Measurements from ENCODE around the gene CYP24A1.

CYP24A1 gene

GRCh38 chr20:54116550-54117235 is 57.1 kb downstream of the CYP24A1 start:
- peaks cover 3% of the 10 kb centered on the region for H3K9me3 ChIP-seq (ENCODE audit: control insufficient read depth, insufficient read depth, low read length)
- H3K4me1 ChIP-seq (ENCODE audit: insufficient read depth, low read length) = peaks cover 2% of the 10 kb centered on the region; the same call in 1 of the 2 replicates
- H3K9ac ChIP-seq (ENCODE audit: low read depth, low read length) = no peak overlapping the region
- H3K36me3 ChIP-seq (ENCODE audit: insufficient read depth, low read length) = no peaks in the 10 kb centered on the region

GRCh38 chr20:54115172-54115854 is 58.5 kb downstream of the CYP24A1 start:
- no peak overlapping the region for H3K9ac ChIP-seq (ENCODE audit: low read depth, low read length)

DNA sequence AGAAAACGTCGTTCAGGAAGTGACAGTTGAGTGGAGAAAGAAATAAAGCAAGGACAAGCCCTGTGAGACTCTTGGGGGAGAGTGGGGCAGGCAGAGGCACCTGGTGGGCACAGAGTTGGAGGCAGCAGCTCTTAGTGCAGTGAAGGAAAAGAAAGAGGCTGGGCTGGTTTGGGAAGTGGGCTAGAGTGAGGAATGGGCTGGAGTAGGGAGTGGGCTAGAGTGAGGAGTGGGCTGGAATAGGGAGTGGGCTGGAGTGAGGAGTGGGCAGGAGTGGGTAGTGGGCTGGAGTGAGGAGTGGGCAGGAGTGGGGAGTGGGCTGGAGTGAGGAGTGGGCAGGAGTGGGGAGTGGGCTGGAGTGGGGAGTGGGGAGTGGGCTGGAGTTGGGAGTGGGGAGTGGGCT is 59.7 kb downstream of the CYP24A1 start:
- Histone ChIP-seq H3K36me3 (ENCODE audit: insufficient read depth, low read length) (no peaks in the 10 kb centered on the region), H3K9me3 (ENCODE audit: control insufficient read depth, insufficient read depth, low read length) (peaks cover 3% of the 10 kb centered on the region), H3K4me1 (ENCODE audit: insufficient read depth, low read length) (no peaks in the 10 kb centered on the region), H3K9ac (ENCODE audit: low read depth, low read length) (no peak overlapping the region)

More at GRCh38 chr20:54115172-54115854, 58.5 kb downstream of the CYP24A1 start:
- Histone ChIP-seq H3K4me1 (ENCODE audit: insufficient read depth, low read length) (no peaks in the 10 kb centered on the region), H3K36me3 (ENCODE audit: insufficient read depth, low read length) (no peaks in the 10 kb centered on the region), H3K9me3 (ENCODE audit: control insufficient read depth, insufficient read depth, low read length) (peaks cover 3% of the 10 kb centered on the region)

DNA sequence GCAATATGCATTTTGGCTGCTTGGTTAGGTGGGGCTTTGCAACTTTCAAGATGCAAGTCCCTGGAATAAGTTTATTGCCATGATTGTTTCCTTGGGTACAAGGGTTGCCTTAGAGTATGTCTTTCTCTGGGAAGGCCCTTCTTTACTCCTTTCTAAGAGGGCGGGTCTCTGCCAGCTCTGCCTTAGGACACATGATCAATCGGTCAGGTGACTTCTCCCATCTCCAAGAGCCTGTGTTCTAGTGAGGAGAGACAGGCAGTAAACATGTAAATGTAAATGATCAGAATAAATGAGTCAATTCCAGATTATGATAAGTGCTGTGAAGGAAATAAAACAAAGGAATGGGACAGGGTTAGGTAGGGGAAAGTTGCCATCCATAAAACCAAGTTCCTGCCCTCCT is 60.2 kb downstream of the CYP24A1 start:
- Histone ChIP-seq H3K4me1 (ENCODE audit: insufficient read depth, low read length) (no peaks in the 10 kb centered on the region), H3K36me3 (ENCODE audit: insufficient read depth, low read length) (no peaks in the 10 kb centered on the region), H3K9me3 (ENCODE audit: control insufficient read depth, insufficient read depth, low read length) (peaks cover 3% of the 10 kb centered on the region), H3K9ac (ENCODE audit: low read depth, low read length) (no peak overlapping the region)

DNA sequence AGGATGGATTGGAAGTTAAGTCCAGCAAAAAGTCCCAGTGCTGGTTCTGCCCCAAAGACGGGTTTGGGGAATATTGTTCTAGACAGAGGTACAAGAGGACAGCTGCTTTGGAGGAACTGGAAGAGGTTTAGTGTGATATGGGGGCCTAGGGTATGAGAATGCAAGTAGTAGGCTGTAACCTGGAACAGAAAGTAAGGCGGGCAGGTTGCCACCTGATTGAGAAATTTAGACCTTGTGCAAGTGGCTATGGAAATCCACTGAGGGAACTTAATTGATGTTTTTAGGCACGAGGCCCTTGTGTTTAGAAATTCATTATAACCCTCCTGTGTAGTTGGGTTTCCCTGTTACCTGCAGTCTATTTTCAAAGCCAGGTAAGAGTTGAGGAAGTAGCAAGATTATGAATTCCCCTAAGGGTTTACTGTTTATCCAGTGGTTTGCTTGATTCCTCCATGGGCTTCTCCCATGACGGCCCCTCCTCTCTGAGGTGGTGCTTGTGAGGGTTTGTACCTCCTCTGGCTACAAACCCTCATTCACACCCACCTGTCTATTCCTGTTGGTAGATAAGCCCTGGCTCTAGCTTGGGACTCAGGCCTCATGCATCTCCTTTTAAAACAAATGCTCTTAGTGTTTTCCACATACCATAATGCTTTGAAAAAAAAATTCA is 61.4 kb downstream of the CYP24A1 start:
- Histone ChIP-seq H3K9me3 (ENCODE audit: control insufficient read depth, insufficient read depth, low read length) (peaks cover 3% of the 10 kb centered on the region), H3K9ac (ENCODE audit: low read depth, low read length) (no peak overlapping the region), H3K36me3 (ENCODE audit: insufficient read depth, low read length) (no peaks in the 10 kb centered on the region), H3K4me1 (ENCODE audit: insufficient read depth, low read length) (peaks cover 6% of the 10 kb centered on the region; the same call in 1 of the 2 replicates)

- Histone ChIP-seq H3K9me3 (ENCODE audit: control insufficient read depth, insufficient read depth, low read length) (peaks cover 3% of the 10 kb centered on the region), H3K9ac (ENCODE audit: low read depth, low read length) (no peak overlapping the region)
Measured at GRCh38 chr20:54111460-54111859, 62.3 kb downstream of the CYP24A1 start.

GRCh38 chr20:54110457-54110856 is 63.3 kb downstream of the CYP24A1 start:
- peaks cover 7% of the 10 kb centered on the region; the same call in 1 of the 2 replicates for H3K4me1 ChIP-seq (ENCODE audit: insufficient read depth, low read length)
- no peak overlapping the region for H3K9ac ChIP-seq (ENCODE audit: low read depth, low read length)
- H3K36me3 ChIP-seq (ENCODE audit: insufficient read depth, low read length) = no peaks in the 10 kb centered on the region
- H3K9me3 ChIP-seq (ENCODE audit: control insufficient read depth, insufficient read depth, low read length) = peaks cover 3% of the 10 kb centered on the region

More at GRCh38 chr20:54111460-54111859, 62.3 kb downstream of the CYP24A1 start:
- Histone ChIP-seq H3K36me3 (ENCODE audit: insufficient read depth, low read length) (no peaks in the 10 kb centered on the region), H3K4me1 (ENCODE audit: insufficient read depth, low read length) (peaks cover 7% of the 10 kb centered on the region; the same call in 1 of the 2 replicates)

DNA sequence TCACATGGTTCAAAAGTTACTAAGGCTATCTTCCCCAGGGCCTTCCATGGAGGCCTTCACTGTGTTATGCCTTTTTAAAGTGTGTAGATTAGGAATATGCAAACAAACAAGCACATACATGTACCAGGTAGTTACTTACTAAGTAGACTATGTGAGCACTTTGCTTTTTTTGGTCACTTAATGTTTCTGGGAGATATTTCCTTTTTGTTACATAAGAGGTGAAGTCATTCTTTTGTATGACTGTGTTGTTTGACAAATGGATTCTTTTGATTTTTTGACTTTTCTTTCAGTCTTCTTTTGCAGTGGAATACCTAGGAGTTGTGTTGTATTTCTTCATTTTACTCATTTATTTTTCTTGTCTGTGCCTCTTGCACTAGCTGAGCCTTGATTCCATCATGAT is 63.7 kb downstream of the CYP24A1 start:
- peaks cover 7% of the 10 kb centered on the region; the same call in 1 of the 2 replicates for H3K4me1 ChIP-seq (ENCODE audit: insufficient read depth, low read length)
- no peaks in the 10 kb centered on the region for H3K36me3 ChIP-seq (ENCODE audit: insufficient read depth, low read length)
- H3K9ac ChIP-seq (ENCODE audit: low read depth, low read length) = no peak overlapping the region
- peaks cover 3% of the 10 kb centered on the region for H3K9me3 ChIP-seq (ENCODE audit: control insufficient read depth, insufficient read depth, low read length)

DNA sequence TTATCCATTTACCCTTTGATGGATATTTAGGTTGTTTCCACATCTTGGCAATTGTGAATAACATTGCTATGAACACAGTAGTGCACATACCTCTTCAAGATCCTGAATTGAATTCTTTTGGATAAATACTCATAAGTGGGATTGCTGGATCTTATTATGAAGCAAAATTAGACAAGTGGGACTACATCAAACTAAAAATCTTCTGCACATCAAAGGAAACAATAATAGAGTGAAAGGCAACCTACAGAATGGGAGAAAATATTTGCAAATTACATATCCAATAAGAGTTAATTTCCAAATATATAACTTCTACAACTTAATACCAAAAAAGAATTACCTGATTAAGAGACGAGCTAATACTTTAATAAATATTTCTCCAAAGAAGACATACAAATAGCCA is 65.0 kb downstream of the CYP24A1 start:
- no peaks in the 10 kb centered on the region for H3K36me3 ChIP-seq (ENCODE audit: insufficient read depth, low read length)
- H3K9ac ChIP-seq (ENCODE audit: low read depth, low read length) = no peak overlapping the region
- H3K4me1 ChIP-seq (ENCODE audit: insufficient read depth, low read length) = peaks cover 7% of the 10 kb centered on the region; the same call in 1 of the 2 replicates
- peaks cover 3% of the 10 kb centered on the region for H3K9me3 ChIP-seq (ENCODE audit: control insufficient read depth, insufficient read depth, low read length)

DNA sequence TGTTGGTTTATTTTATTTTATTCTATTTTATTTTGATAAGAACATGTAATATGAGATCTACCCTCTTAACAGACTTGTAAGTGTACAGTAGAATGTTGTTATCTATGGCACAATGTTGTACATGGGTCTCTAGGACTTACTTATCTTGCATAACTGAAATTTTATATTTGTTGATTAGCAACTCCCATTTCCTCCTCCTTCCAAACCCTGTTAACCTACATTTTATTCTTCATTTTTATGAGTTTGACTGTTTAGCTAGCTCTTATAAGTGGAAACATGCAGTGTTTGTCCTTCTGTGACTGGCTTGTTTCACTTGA is 65.5 kb downstream of the CYP24A1 start:
- Histone ChIP-seq H3K9ac (ENCODE audit: low read depth, low read length) (no peak overlapping the region), H3K9me3 (ENCODE audit: control insufficient read depth, insufficient read depth, low read length) (peaks cover 3% of the 10 kb centered on the region), H3K4me1 (ENCODE audit: insufficient read depth, low read length) (peaks cover 7% of the 10 kb centered on the region; the same call in 1 of the 2 replicates), H3K36me3 (ENCODE audit: insufficient read depth, low read length) (no peaks in the 10 kb centered on the region)

DNA sequence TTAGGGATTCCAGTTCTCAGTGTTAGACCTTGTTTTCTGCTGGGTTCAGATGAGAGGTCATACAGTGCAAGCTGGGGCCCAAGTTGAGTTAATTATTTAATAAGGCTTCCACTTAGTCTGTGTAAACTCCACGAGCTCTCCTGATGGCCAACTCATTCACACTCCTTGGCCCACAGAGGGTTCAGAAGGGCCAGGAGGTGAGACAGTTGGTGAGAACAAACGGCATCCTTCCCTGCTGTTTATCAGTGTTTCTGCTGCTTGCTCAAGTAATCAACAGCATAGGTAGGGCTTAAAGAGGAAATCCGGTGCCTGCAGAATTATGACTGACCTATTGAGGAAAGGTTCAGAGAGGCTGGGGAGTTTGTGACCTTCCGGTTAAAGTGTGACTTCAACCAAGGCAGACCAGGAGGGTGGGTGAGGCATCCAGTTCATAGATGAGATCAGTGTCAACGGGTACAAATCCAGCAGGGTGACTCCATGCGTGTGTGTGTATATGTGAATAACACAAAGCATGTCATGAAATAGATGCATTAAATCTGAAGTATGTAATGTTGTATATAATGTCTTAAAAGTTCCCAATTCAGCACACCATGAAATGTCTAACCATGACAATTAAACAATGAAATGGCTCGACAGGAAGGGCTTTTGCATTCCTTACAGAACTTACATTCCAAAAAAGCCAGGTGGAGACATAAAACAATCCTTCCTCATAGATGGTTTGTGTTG is 66.0 kb downstream of the CYP24A1 start:
- no peak overlapping the region for H3K9ac ChIP-seq (ENCODE audit: low read depth, low read length)
- H3K36me3 ChIP-seq (ENCODE audit: insufficient read depth, low read length) = no peaks in the 10 kb centered on the region
- H3K4me1 ChIP-seq (ENCODE audit: insufficient read depth, low read length) = peaks cover 7% of the 10 kb centered on the region; the same call in 1 of the 2 replicates
- H3K9me3 ChIP-seq (ENCODE audit: control insufficient read depth, insufficient read depth, low read length) = peaks cover 3% of the 10 kb centered on the region; the same call in 1 of the 2 replicates

GRCh38 chr20:54107181-54107580 is 66.6 kb downstream of the CYP24A1 start:
- peaks cover 7% of the 10 kb centered on the region; the same call in 1 of the 2 replicates for H3K4me1 ChIP-seq (ENCODE audit: insufficient read depth, low read length)
- peaks cover 3% of the 10 kb centered on the region; the same call in 1 of the 2 replicates for H3K9me3 ChIP-seq (ENCODE audit: control insufficient read depth, insufficient read depth, low read length)
- H3K36me3 ChIP-seq (ENCODE audit: insufficient read depth, low read length) = no peaks in the 10 kb centered on the region
- H3K9ac ChIP-seq (ENCODE audit: low read depth, low read length) = no peak overlapping the region

- Histone ChIP-seq H3K9ac (ENCODE audit: low read depth, low read length) (no peak overlapping the region), H3K36me3 (ENCODE audit: insufficient read depth, low read length) (no peaks in the 10 kb centered on the region), H3K4me1 (ENCODE audit: insufficient read depth, low read length) (peaks cover 7% of the 10 kb centered on the region; the same call in 1 of the 2 replicates), H3K9me3 (ENCODE audit: control insufficient read depth, insufficient read depth, low read length) (no peaks in the 10 kb centered on the region)
Measured at GRCh38 chr20:54106162-54106561, 67.6 kb downstream of the CYP24A1 start.

GRCh38 chr20:54105653-54106052 is 68.1 kb downstream of the CYP24A1 start:
- H3K9me3 ChIP-seq (ENCODE audit: control insufficient read depth, insufficient read depth, low read length) = no peaks in the 10 kb centered on the region
- no peak overlapping the region for H3K9ac ChIP-seq (ENCODE audit: low read depth, low read length)
- peaks cover 7% of the 10 kb centered on the region; the same call in 1 of the 2 replicates for H3K4me1 ChIP-seq (ENCODE audit: insufficient read depth, low read length)
- H3K36me3 ChIP-seq (ENCODE audit: insufficient read depth, low read length) = no peaks in the 10 kb centered on the region

Data from ES-I3 (cell line).